CD14-positive monocyte (primary cell): Measurements from ENCODE around the gene KRTAP10-8. TPM values are rescaled to one million over a fixed set of nuclear protein-coding genes. Genes with fewer than 3 reads are reported as not detected.

Source experiments
- DNase-seq, 3 donors: peaks; one replicate each; pipeline ENCODE4 v3.0.0-alpha.2; 2011 to 2022
- H2AFZ ChIP-seq: 2 replicates; pipeline ENCODE4 v1.6.0; 2012; ENCODE audit warnings: mild to moderate bottlenecking, low read depth, low read length, inconsistent platforms; ENCODE audit not compliant: insufficient read depth, poor library complexity, severe bottlenecking
- H3K27ac ChIP-seq, 2 donors: 1 replicate in 1 of 2; 2 replicates in 1 of 2; pipeline ENCODE4 v1.5.1; 2012 to 2013; ENCODE audit warnings: low read length in 2 of 2, control low read depth in 1 of 2, inconsistent platforms in 1 of 2, low read depth in 1 of 2, mild to moderate bottlenecking in 1 of 2
- H3K27me3 ChIP-seq, 2 donors: one replicate each; pipeline versions ENCODE4 v1.6.0 to v1.6.1; 2011 to 2013; ENCODE audit warnings: low read length in 2 of 2; ENCODE audit not compliant: control insufficient read depth in 2 of 2, insufficient read depth in 2 of 2
- H3K36me3 ChIP-seq, 2 donors: replicated peaks in 1 of 2; 1 replicate in 1 of 2; 2 replicates in 1 of 2; pipeline versions ENCODE4 v1.5.1 to v1.6.1; 2012 to 2013; ENCODE audit warnings: low read length in 2 of 2, control low read depth in 1 of 2, inconsistent platforms in 1 of 2, mild to moderate bottlenecking in 1 of 2; ENCODE audit not compliant: insufficient read depth in 2 of 2, control insufficient read depth in 1 of 2
- H3K4me1 ChIP-seq, 2 donors: 1 replicate in 1 of 2; 2 replicates in 1 of 2; pipeline versions ENCODE4 v1.5.1 to v1.6.1; 2012 to 2013; ENCODE audit warnings: low read length in 2 of 2, control low read depth in 1 of 2, inconsistent platforms in 1 of 2, mild to moderate bottlenecking in 1 of 2, moderate library complexity in 1 of 2; ENCODE audit not compliant: insufficient read depth in 2 of 2, control insufficient read depth in 1 of 2
- H3K4me2 ChIP-seq: replicated peaks from 2 replicates; pipeline ENCODE3; 2012; ENCODE audit warnings: low read length, moderate library complexity, mild to moderate bottlenecking; ENCODE audit not compliant: poor library complexity, severe bottlenecking; ENCODE audit errors: extremely low read depth
- H3K4me3 ChIP-seq, 3 experiments: fragments of 200-600 bp in 1 of 3; sonication (generic) in 1 of 3; replicated peaks in 1 of 3; 1 replicate in 2 of 3; 2 replicates in 1 of 3; pipeline ENCODE4 v1.5.1; 2011 to 2013; ENCODE audit warnings: low read length in 3 of 3, mild to moderate bottlenecking in 3 of 3, control low read depth in 2 of 3, low read depth in 2 of 3, inconsistent platforms in 1 of 3, moderate library complexity in 1 of 3
- H3K79me2 ChIP-seq: 2 replicates; pipeline ENCODE4 v1.6.0; 2012; ENCODE audit warnings: mild to moderate bottlenecking, control low read depth, inconsistent platforms, low read length, moderate library complexity; ENCODE audit not compliant: insufficient read depth
- H3K9ac ChIP-seq: 2 replicates; pipeline ENCODE4 v1.6.0; 2017; ENCODE audit warnings: low read length, mild to moderate bottlenecking; ENCODE audit not compliant: insufficient read depth, poor library complexity, severe bottlenecking
- H3K9me3 ChIP-seq, 2 donors: replicated peaks in 1 of 2; 1 replicate in 1 of 2; 2 replicates in 1 of 2; pipeline versions ENCODE4 v1.5.1 to v1.6.1; 2012 to 2013; ENCODE audit warnings: low read length in 2 of 2, control low read depth in 1 of 2; ENCODE audit not compliant: control insufficient read depth in 1 of 2, insufficient read depth in 1 of 2
- H4K20me1 ChIP-seq: 2 replicates; pipeline ENCODE4 v1.6.0; 2012; ENCODE audit warnings: mild to moderate bottlenecking, low read length, control low read depth, moderate library complexity; ENCODE audit not compliant: insufficient read depth
- H3K27ac Mint-ChIP-seq, 7 donors: one replicate each; pipeline ENCODE4 v1.8.0; 2020; ENCODE audit warnings: mild to moderate bottlenecking in 7 of 7, mixed read lengths in 7 of 7, moderate library complexity in 6 of 7, inconsistent platforms in 2 of 7
- H3K27me3 Mint-ChIP-seq, 3 donors: one replicate each; pipeline ENCODE4 v1.8.0; 2021 to 2022; ENCODE audit warnings: low read depth in 3 of 3, mild to moderate bottlenecking in 3 of 3, mixed read lengths in 3 of 3, moderate library complexity in 3 of 3, inconsistent platforms in 1 of 3
- H3K36me3 Mint-ChIP-seq, 2 donors: one replicate each; pipeline ENCODE4 v1.8.0; 2020; ENCODE audit warnings: mixed read lengths in 2 of 2, inconsistent platforms in 1 of 2, mild to moderate bottlenecking in 1 of 2
- H3K4me1 Mint-ChIP-seq: one replicate; pipeline ENCODE4 v1.8.0; 2020; ENCODE audit warnings: mild to moderate bottlenecking, mixed read lengths
- H3K4me3 Mint-ChIP-seq, 2 donors: one replicate each; pipeline ENCODE4 v1.8.0; 2020; ENCODE audit warnings: mild to moderate bottlenecking in 2 of 2, mixed read lengths in 2 of 2, moderate library complexity in 1 of 2
- H3K9me3 Mint-ChIP-seq, 7 donors: one replicate each; pipeline ENCODE4 v1.8.0; 2020 to 2022; ENCODE audit warnings: mixed read lengths in 7 of 7, mild to moderate bottlenecking in 6 of 7, moderate library complexity in 6 of 7, inconsistent platforms in 2 of 7
- WGBS: methylation state at CpG from one replicate; pipeline ENCODE4 v1.1.5; 2013; ENCODE audit warnings: missing lambda C conversion rate; ENCODE audit not compliant: insufficient coverage; 5-methylcytosine and 5-hydroxymethylcytosine counted together
- intact Hi-C, 2 donors: fragments of 100-400 bp; cut with micrococcal nuclease; formaldehyde crosslinking; loops; one replicate each; pipeline versions ENCODE4 v1.15.0 to v1.15.1; 2023
- polyA plus RNA-seq, 3 donors: library from polyadenylated mRNA; depleted of rRNA in 1 of 3; unstranded in 2 of 3; stranded (reverse) in 1 of 3; fragments of 300-500 nt in 2 of 3; fragments of >200 nt in 1 of 3; fragmentation: Illumina TruSeq in 2 of 3; gene quantifications; 1 replicate in 2 of 3; 2 replicates in 1 of 3; pipeline ENCODE4 v1.2.3, GENCODE V29; 2012 to 2021
- TF ChIP-seq, protein P1 (sequence below): fragments of 200-600 bp; IDR thresholded peaks from one replicate; pipeline ENCODE4 v1.8.0; 2022; ENCODE audit warnings: antibody characterized with exemption, mild to moderate bottlenecking

KRTAP10-8 gene
- polyA plus RNA-seq, 3 donors: not detected

DNA sequence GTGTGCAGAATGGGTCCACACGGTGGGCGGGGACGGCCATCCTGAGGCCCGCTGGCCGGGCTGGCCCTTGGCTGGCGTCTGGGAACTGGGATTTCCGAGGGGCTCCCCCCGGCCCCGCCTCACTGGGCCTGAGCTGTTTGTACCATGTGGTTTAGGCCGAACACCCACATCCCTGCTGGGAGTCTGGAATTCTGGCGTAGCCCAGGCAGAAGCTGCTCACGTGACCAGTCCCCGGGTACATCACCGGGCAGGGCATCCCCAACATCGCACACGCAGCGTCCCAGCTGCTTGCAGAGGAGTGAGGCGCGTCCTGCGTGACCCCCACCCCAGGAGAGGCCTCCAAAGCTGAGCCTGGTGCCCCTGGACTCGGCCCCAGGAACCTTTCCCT is 9.4 kb upstream of the KRTAP10-8 start:
- no peaks in the 10 kb centered on the region for H3K27me3 ChIP-seq
- no peak overlapping the region for H2AFZ ChIP-seq
- H3K9ac ChIP-seq: no peak overlapping the region
- no peak for DNase-seq
- Mint-ChIP-seq H3K4me1 (no peaks in the 10 kb centered on the region), H3K9me3 (peaks cover 3 to 14% (median 9%) of the 10 kb centered on the region in 7 donors), H3K27me3 (peaks cover 4 to 8% (median 7%) of the 10 kb centered on the region in 3 donors), H3K36me3 (no peaks in the 10 kb centered on the region), H3K4me3 (no peak overlapping the region), H3K27ac (no peak overlapping the region)
- intact Hi-C loops: no loop called here
- H3K36me3 ChIP-seq: no peaks in the 10 kb centered on the region
- WGBS: 86% methylated on average over 20 of the region's 21 CpGs
- H3K4me2 ChIP-seq: no peak overlapping the region
- H3K79me2 ChIP-seq: no peaks in the 10 kb centered on the region
- no peaks in the 10 kb centered on the region for H3K4me1 ChIP-seq
- TF ChIP-seq, protein P1, sequence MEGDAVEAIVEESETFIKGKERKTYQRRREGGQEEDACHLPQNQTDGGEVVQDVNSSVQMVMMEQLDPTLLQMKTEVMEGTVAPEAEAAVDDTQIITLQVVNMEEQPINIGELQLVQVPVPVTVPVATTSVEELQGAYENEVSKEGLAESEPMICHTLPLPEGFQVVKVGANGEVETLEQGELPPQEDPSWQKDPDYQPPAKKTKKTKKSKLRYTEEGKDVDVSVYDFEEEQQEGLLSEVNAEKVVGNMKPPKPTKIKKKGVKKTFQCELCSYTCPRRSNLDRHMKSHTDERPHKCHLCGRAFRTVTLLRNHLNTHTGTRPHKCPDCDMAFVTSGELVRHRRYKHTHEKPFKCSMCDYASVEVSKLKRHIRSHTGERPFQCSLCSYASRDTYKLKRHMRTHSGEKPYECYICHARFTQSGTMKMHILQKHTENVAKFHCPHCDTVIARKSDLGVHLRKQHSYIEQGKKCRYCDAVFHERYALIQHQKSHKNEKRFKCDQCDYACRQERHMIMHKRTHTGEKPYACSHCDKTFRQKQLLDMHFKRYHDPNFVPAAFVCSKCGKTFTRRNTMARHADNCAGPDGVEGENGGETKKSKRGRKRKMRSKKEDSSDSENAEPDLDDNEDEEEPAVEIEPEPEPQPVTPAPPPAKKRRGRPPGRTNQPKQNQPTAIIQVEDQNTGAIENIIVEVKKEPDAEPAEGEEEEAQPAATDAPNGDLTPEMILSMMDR: no peak
- H3K4me3 ChIP-seq: no peak overlapping the region
- peaks cover 0 to 3% of the 10 kb centered on the region in 2 donors for H3K9me3 ChIP-seq
- H4K20me1 ChIP-seq: no peaks in the 10 kb centered on the region
- H3K27ac ChIP-seq: no peak overlapping the region

DNA sequence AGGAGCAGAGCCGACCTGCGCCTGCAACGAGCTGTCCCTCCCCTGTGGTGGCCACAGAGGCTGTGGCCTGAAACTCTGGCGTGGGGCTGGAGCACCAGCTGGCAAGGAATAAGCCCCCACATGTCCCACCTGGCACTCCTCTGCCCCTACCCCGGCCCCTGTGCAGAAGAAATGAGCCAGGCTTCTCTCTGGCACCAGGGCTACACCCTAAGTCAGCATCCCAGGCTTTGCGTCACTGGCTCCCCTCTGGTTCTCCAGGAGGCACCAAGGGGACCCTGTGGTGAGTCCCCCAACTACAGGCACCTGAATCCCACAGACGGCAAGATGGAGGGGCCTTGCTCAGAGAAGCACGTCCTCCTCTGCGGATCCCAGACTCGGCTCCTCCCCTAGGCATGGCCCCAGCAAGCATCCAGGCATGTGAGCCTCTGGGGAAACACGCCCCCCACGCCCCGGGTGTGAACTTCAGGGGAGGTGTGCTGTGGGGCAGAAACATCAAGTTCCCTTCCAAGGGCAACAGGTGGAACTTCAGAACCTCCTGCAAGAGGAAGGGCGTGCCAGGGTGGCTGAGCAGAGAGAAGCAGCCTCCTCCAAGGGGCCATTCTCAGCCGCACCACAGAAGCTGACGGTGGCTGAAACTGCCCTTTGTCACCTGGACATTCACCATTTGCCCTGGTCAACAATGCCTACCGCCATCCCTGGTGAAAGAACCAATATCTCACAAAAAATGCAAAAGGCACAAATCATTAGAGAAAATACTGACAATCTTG is 8.6 kb upstream of the KRTAP10-8 start:
- no peaks in the 10 kb centered on the region for H3K36me3 Mint-ChIP-seq
- intact Hi-C loops: no loop called here
- Histone ChIP-seq H3K9ac (no peak overlapping the region), H3K36me3 (no peaks in the 10 kb centered on the region), H3K4me1 (no peaks in the 10 kb centered on the region), H3K27ac (no peak overlapping the region), H3K9me3 (peaks cover 0 to 3% of the 10 kb centered on the region in 2 donors), H3K4me2 (no peak overlapping the region), H3K4me3 (no peak overlapping the region), H2AFZ (no peak overlapping the region), H3K79me2 (no peaks in the 10 kb centered on the region), H3K27me3 (no peaks in the 10 kb centered on the region), H4K20me1 (no peaks in the 10 kb centered on the region)
- H3K27me3 Mint-ChIP-seq: peaks cover 2 to 6% (median 5%) of the 10 kb centered on the region in 3 donors
- DNase-seq: no peak
- 80% methylated on average over 11 of the region's 17 CpGs for WGBS
- no peak overlapping the region for H3K27ac Mint-ChIP-seq
- no peaks in the 10 kb centered on the region for H3K4me1 Mint-ChIP-seq
- no peak overlapping the region for H3K4me3 Mint-ChIP-seq
- H3K9me3 Mint-ChIP-seq: peaks cover 3 to 17% (median 9%) of the 10 kb centered on the region in 7 donors
- TF ChIP-seq, protein P1: no peak
